NCI-H1092 treated with DMSO at 0.1 percent for 48 hours (cell line): Measurements from ENCODE around the gene NSMCE1.
"Not testable (repeated sequence)": the region's sequence is repeated elsewhere in the genome, so short reads cannot be mapped to it uniquely, and the experiment has no call there.

ENCODE experiments used
- DNase-seq: peaks from one replicate; lab custom pipeline; 2025; lab: John Stamatoyannopoulos, UW

Gene NSMCE1

GRCh38 chr16:27269300-27270150, 953 bp upstream of the NSMCE1 start:
- DNase-seq = no peak

- DNase-seq = no peak
These were observed 1.4 kb downstream of the NSMCE1 start for GRCh38 chr16:27267037-27267677.

GRCh38 chr16:27265982-27266381, 2.6 kb downstream of the NSMCE1 start:
- no peak for DNase-seq

GRCh38 chr16:27264151-27264550, 4.4 kb downstream of the NSMCE1 start:
- no peak for DNase-seq

GRCh38 chr16:27262904-27263423, 5.6 kb downstream of the NSMCE1 start:
- DNase-seq = not testable (repeated sequence)

GRCh38 chr16:27259710-27260109, 8.9 kb downstream of the NSMCE1 start:
- no peak for DNase-seq

GRCh38 chr16:27258241-27258734, 10.3 kb downstream of the NSMCE1 start:
- DNase-seq = no peak

- DNase-seq = no peak
These were observed 11.3 kb downstream of the NSMCE1 start for GRCh38 chr16:27257271-27257670.

GRCh38 chr16:27256861-27257260, 11.7 kb downstream of the NSMCE1 start:
- DNase-seq = no peak

GRCh38 chr16:27254262-27254811, 14.2 kb downstream of the NSMCE1 start:
- DNase-seq = no peak

- DNase-seq = no peak
These were observed 15.0 kb downstream of the NSMCE1 start for GRCh38 chr16:27253526-27253930.

- no peak for DNase-seq
These were observed 16.4 kb downstream of the NSMCE1 start for GRCh38 chr16:27252206-27252585.

GRCh38 chr16:27251541-27252205, 16.9 kb downstream of the NSMCE1 start:
- DNase-seq = no peak

GRCh38 chr16:27248886-27249285, 19.7 kb downstream of the NSMCE1 start:
- DNase-seq = not testable (repeated sequence)

GRCh38 chr16:27248036-27248435, 20.5 kb downstream of the NSMCE1 start:
- DNase-seq = no peak

GRCh38 chr16:27247076-27247475, 21.5 kb downstream of the NSMCE1 start:
- DNase-seq = not testable (repeated sequence)

GRCh38 chr16:27246439-27246838, 22.1 kb downstream of the NSMCE1 start:
- no peak for DNase-seq

GRCh38 chr16:27245276-27246172, 23.0 kb downstream of the NSMCE1 start:
- DNase-seq = no peak

- no peak for DNase-seq
These were observed 24.2 kb downstream of the NSMCE1 start for GRCh38 chr16:27244363-27244755.

- no peak for DNase-seq
These were observed 24.7 kb downstream of the NSMCE1 start for GRCh38 chr16:27243725-27244362.
